ENCODE measurements around the gene FDX1. TPM values are rescaled to one million over a fixed set of nuclear protein-coding genes. Genes with fewer than 3 reads are reported as not detected.

FDX1 gene
- total and polyA plus RNA-seq, 2 of the 8 experiments (the other 6 are each of a cell fraction or from before 2014, with no cell fraction given), result 3.7 to 9.6 TPM

- no peaks in the 10 kb centered on the region for H3K79me2 ChIP-seq (ENCODE audit: control insufficient read depth in 1 of 2, insufficient read depth in 2 of 2, low read length in 2 of 2)
- no peak overlapping the region for H3K14ac ChIP-seq (ENCODE audit: insufficient read length)
- H3K23ac ChIP-seq (ENCODE audit: insufficient read length), result no peak overlapping the region
- H3K4ac ChIP-seq (replicated peaks; ENCODE audit: insufficient read length, low read depth, low read length), result no peak overlapping the region
- no peak overlapping the region for H2AFZ ChIP-seq (ENCODE audit: low read length)
- no peaks in the 10 kb centered on the region for H3K79me1 ChIP-seq (ENCODE audit: low read depth, low read length)
- no peak overlapping the region for H2BK12ac ChIP-seq (ENCODE audit: low read depth, low read length)
- POLR2A ChIA-PET (ENCODE audit: partially characterized antibody), result no interaction called here
- no peak overlapping the region for H4K91ac ChIP-seq (replicated peaks; ENCODE audit: insufficient read length, low read length)
- TF ChIP-seq CEBPB (IDR thresholded peaks at IDR 0.05; ENCODE audit: low read depth, low read length) (no peak), GABPA (IDR thresholded peaks at IDR 0.05; ENCODE audit: borderline replicate concordance, insufficient read depth, low read length) (no peak), EGR1 (IDR thresholded peaks at IDR 0.05; ENCODE audit: borderline replicate concordance, low read depth, low read length) (no peak), KDM5A (IDR thresholded peaks at IDR 0.05; ENCODE audit: low read length) (no peak), GTF2F1 (IDR thresholded peaks at IDR 0.05; ENCODE audit: borderline replicate concordance, low read depth, low read length) (no peak), ASH2L (IDR thresholded peaks at IDR 0.05; ENCODE audit: low read length) (no peak), TAF1 (IDR thresholded peaks at IDR 0.05; ENCODE audit: low read depth, low read length) (no peak), SP2 (IDR thresholded peaks at IDR 0.05; ENCODE audit: low read length) (no peak), EZH2 (IDR thresholded peaks at IDR 0.05; ENCODE audit: low read depth, low read length, severe bottlenecking) (no peak), ZNF274 (IDR thresholded peaks at IDR 0.05; ENCODE audit: borderline replicate concordance, extremely low read depth, low read length) (no peak)
- TF ChIP-seq, protein P1, sequence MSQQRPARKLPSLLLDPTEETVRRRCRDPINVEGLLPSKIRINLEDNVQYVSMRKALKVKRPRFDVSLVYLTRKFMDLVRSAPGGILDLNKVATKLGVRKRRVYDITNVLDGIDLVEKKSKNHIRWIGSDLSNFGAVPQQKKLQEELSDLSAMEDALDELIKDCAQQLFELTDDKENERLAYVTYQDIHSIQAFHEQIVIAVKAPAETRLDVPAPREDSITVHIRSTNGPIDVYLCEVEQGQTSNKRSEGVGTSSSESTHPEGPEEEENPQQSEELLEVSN (IDR thresholded peaks at IDR 0.05), result no peak
- H2BK20ac ChIP-seq (ENCODE audit: low read length), result no peak overlapping the region
- no peak overlapping the region for H3K27ac ChIP-seq (ENCODE audit: low read depth, low read length)
- H4K20me1 ChIP-seq (replicated peaks in 1 of 2; ENCODE audit: control insufficient read depth in 1 of 2, insufficient read depth in 2 of 2, low read length in 2 of 2), result no peaks in the 10 kb centered on the region
- no peak overlapping the region for H3K4me3 ChIP-seq (ENCODE audit: extremely low read depth in 1 of 4, insufficient read depth in 2 of 4, low read depth in 3 of 4, low read length in 4 of 4)
- no peaks in the 10 kb centered on the region for H3K23me2 ChIP-seq (ENCODE audit: low read depth, low read length)
- FAIRE-seq, result no peak
- H3K36me3 ChIP-seq (ENCODE audit: control insufficient read depth in 2 of 4, insufficient read depth in 4 of 4, low read length in 3 of 4), result no peaks in the 10 kb centered on the region
- no peak overlapping the region for H2AK5ac ChIP-seq (ENCODE audit: low read depth, low read length)
- no peak overlapping the region for H4K5ac ChIP-seq (ENCODE audit: insufficient read length, low read depth, low read length)
- H2BK120ac ChIP-seq (replicated peaks; ENCODE audit: low read depth, low read length), result no peak overlapping the region
- H3K18ac ChIP-seq (ENCODE audit: extremely low read depth, low read length), result no peak overlapping the region
- no peak overlapping the region for H4K8ac ChIP-seq (ENCODE audit: extremely low read depth, insufficient read depth, low read length)
- WGBS, 2 experiments (ENCODE audit: extremely low coverage in 1 of 2, insufficient coverage in 1 of 2, insufficient read length in 1 of 2, insufficient replicate concordance in 2 of 2, low coverage in 1 of 2, low lambda C conversion rate in 2 of 2, missing lambda C conversion rate in 1 of 2), result 94% methylated on average over 1 of the region's 1 CpG; no CpG with 5 or more reads in 1 of the 2 experiments
- no peak overlapping the region for H3K9ac ChIP-seq (replicated peaks in 1 of 4; ENCODE audit: extremely low read depth in 1 of 4, low read depth in 3 of 4, low read length in 3 of 4)
- H2BK5ac ChIP-seq (ENCODE audit: low read depth, low read length), result no peak overlapping the region
- no peaks in the 10 kb centered on the region for H3K4me1 ChIP-seq (replicated peaks in 1 of 4; ENCODE audit: control insufficient read depth in 3 of 4, insufficient read depth in 4 of 4, low read length in 3 of 4)
- no peak for DNase-seq (ENCODE audit: low read depth in 1 of 2, low spot score in 2 of 2)
- no peak overlapping the region for H3K56ac ChIP-seq (replicated peaks; ENCODE audit: insufficient read length, low read depth, low read length)
- CTCF ChIA-PET (ENCODE audit: partially characterized antibody), result interaction anchor here (1.0 kb wide), 2 partner anchors 9 to 33 kb away, joined by 3 to 4 read pairs; no protein-coding TSS in a partner anchor
- no peak overlapping the region for H2BK15ac ChIP-seq (ENCODE audit: low read length)
- H3K4me2 ChIP-seq (ENCODE audit: insufficient read depth in 1 of 2, low read depth in 2 of 2, low read length in 2 of 2), result no peak overlapping the region
- H3K27me3 ChIP-seq (replicated peaks in 1 of 4; ENCODE audit: control insufficient read depth in 3 of 4, extremely low read depth in 1 of 4, insufficient read depth in 3 of 4, low read length in 3 of 4), result no peaks in the 10 kb centered on the region
- H3K9me3 ChIP-seq (ENCODE audit: insufficient read depth in 2 of 2, low read depth in 1 of 2, low read length in 1 of 2), result peaks cover 0 to 3% of the 10 kb centered on the region in 2 experiments; a peak in 1 of 4 replicates
Measured at GRCh38 chr11:110410651-110411050, 19.1 kb upstream of the FDX1 start.
